K562 (cell line): ENCODE results near the gene KLHL12. TPM values are rescaled to one million over a fixed set of nuclear protein-coding genes. Genes with fewer than 3 reads are reported as not detected.

ENCODE experiments used
- ATAC-seq: fragments of 200-7000 bp; cut with Tn5 transposase; 3 replicates; pipeline ENCODE4 v1.9.1; 2020; ENCODE audit warnings: moderate library complexity
- BruUV-seq: library from RNA; stranded (reverse); fragments of 400-500 nt; replicated peaks from 2 replicates; lab custom pipeline; 2021; lab: Mats Ljungman, UMichigan
- CTCF ChIA-PET: fragments of 300-600 bp; formaldehyde crosslinking; extraction: SDS; loops from one replicate; lab custom pipeline; 2021; ENCODE audit warnings: low intra/inter-chr PET ratio; lab: Yijun Ruan, JAX
- POLR2A ChIA-PET: fragments of 300-600, 350-650 bp; sonication (Branson Sonifier 250); formaldehyde crosslinking; extraction: SDS; loops from one replicate; lab custom pipeline; 2021; ENCODE audit warnings: antibody characterized with exemption, inconsistent platforms; lab: Yijun Ruan, JAX
- DNase-seq, 4 experiments: peaks; one replicate each; pipeline versions ENCODE4 v3.0.0 to v3.0.0-alpha.2; 2011 to 2018; ENCODE audit warnings: low spot score in 3 of 4, mixed read lengths in 3 of 4; ENCODE audit errors: extremely low read depth in 1 of 4
- FAIRE-seq: peaks from 2 replicates; lab custom pipeline; 2011; peaks lifted over from hg19 to GRCh38; lab: Jason Lieb, UNC
- H2AFZ ChIP-seq: 2 replicates; pipeline ENCODE4 v1.6.0; 2011; ENCODE audit warnings: low read depth, low read length, control low read depth, inconsistent platforms
- H3K27ac ChIP-seq: fragments of 200-600 bp; 3 replicates; pipeline ENCODE4 v1.8.0; 2011; ENCODE audit warnings: low read depth, mild to moderate bottlenecking, control low read depth, inconsistent platforms, low read length, moderate library complexity, mixed read lengths; ENCODE audit errors: extremely low read depth
- H3K27me3 ChIP-seq, 2 experiments: fragments of 300-600 bp in 1 of 2; 2 replicates in 1 of 2; 3 replicates in 1 of 2; pipeline versions ENCODE4 v1.6.0 to v1.8.0; 2011; ENCODE audit warnings: inconsistent platforms in 2 of 2, low read length in 2 of 2, mild to moderate bottlenecking in 1 of 2, mixed read lengths in 1 of 2, moderate library complexity in 1 of 2; ENCODE audit not compliant: control insufficient read depth in 2 of 2, insufficient read depth in 2 of 2
- H3K36me3 ChIP-seq: fragments of 300-600 bp; 3 replicates; pipeline ENCODE4 v1.8.0; 2011; ENCODE audit warnings: mild to moderate bottlenecking, low read length, inconsistent platforms; ENCODE audit not compliant: control insufficient read depth, insufficient read depth
- H3K4me1 ChIP-seq, 2 experiments: fragments of 200-600 bp in 1 of 2; replicated peaks in 1 of 2; 2 replicates in 1 of 2; 3 replicates in 1 of 2; pipeline versions ENCODE4 v1.5.1 to v1.8.0; 2011; ENCODE audit warnings: inconsistent platforms in 2 of 2, low read length in 2 of 2, mild to moderate bottlenecking in 1 of 2, mixed read lengths in 1 of 2, moderate library complexity in 1 of 2; ENCODE audit not compliant: control insufficient read depth in 2 of 2, insufficient read depth in 2 of 2
- H3K4me2 ChIP-seq: 2 replicates; pipeline ENCODE4 v1.6.1; 2011; ENCODE audit warnings: low read length, control low read depth, inconsistent platforms, mixed read lengths; ENCODE audit not compliant: insufficient read depth
- H3K4me3 ChIP-seq: fragments of 200-600 bp; sonication (generic), shearing (Covaris generic); 2 replicates; pipeline ENCODE4 v1.5.1; 2016; ENCODE audit warnings: control low read depth, inconsistent platforms
- H3K79me2 ChIP-seq: fragments of 200-600 bp; 3 replicates; pipeline ENCODE4 v1.8.0; 2011; ENCODE audit warnings: low read length, inconsistent platforms; ENCODE audit not compliant: control insufficient read depth, insufficient read depth
- H3K9ac ChIP-seq, 2 experiments: 2 replicates each; pipeline versions ENCODE4 v1.6.0 to v1.6.1; 2011; ENCODE audit warnings: low read depth in 2 of 2, low read length in 2 of 2, control low read depth in 1 of 2, inconsistent platforms in 1 of 2, mild to moderate bottlenecking in 1 of 2, mixed read lengths in 1 of 2; ENCODE audit not compliant: insufficient read depth in 1 of 2
- H3K9me1 ChIP-seq: one replicate; pipeline ENCODE4 v1.6.0; 2011; ENCODE audit warnings: inconsistent platforms, mild to moderate bottlenecking, low read length, moderate library complexity; ENCODE audit not compliant: control insufficient read depth, insufficient read depth
- H3K9me3 ChIP-seq: replicated peaks from 2 replicates; pipeline ENCODE4 v1.5.1; 2011; ENCODE audit warnings: low read depth, low read length, inconsistent platforms; ENCODE audit not compliant: control insufficient read depth, insufficient read depth
- H4K20me1 ChIP-seq: replicated peaks from 2 replicates; pipeline ENCODE4 v1.6.1; 2011; ENCODE audit warnings: low read length, inconsistent platforms, mixed read lengths; ENCODE audit not compliant: control insufficient read depth, insufficient read depth
- CEBPB ChIP-seq: fragments of 450-650 bp; IDR thresholded peaks from 2 replicates; pipeline ENCODE4 v1.6.1; 2016; ENCODE audit warnings: missing genetic modification characterization, missing compliant biosample characterization
- CEBPG ChIP-seq, 3 experiments: fragments of 200-800 bp in 1 of 3; sonication (Bioruptor generic) in 1 of 3; sonication (generic) in 1 of 3; formaldehyde crosslinking in 1 of 3; IDR thresholded peaks in 2 of 3; conservative IDR thresholded peaks in 1 of 3; 2 replicates each; pipeline versions ENCODE4 v1.6.1 to v1.8.0; 2016 to 2022; ENCODE audit warnings: missing compliant biosample characterization in 2 of 3, missing genetic modification characterization in 2 of 3, mild to moderate bottlenecking in 1 of 3, missing genetic modification reagents in 1 of 3
- NFATC3 ChIP-seq: fragments of 450-650 bp; IDR thresholded peaks from 2 replicates; pipeline ENCODE4 v1.6.1; 2017; ENCODE audit warnings: mild to moderate bottlenecking
- WGBS: fragments of 100-300 bp; shearing (Covaris generic); methylation state at CpG from one replicate; pipeline ENCODE4 v1.1.6; 2016; ENCODE audit warnings: low coverage, mixed read lengths; ENCODE audit not compliant: insufficient coverage; ENCODE audit errors: missing lambda C conversion rate; 5-methylcytosine and 5-hydroxymethylcytosine counted together
- in situ Hi-C: fragments of 300-500 bp; cut with MboI; formaldehyde crosslinking; loops from 4 replicates; pipeline ENCODE4 v1.15.0; 2018; ENCODE audit warnings: inconsistent platforms, mixed read lengths
- intact Hi-C: fragments of 100-400 bp; cut with micrococcal nuclease; formaldehyde crosslinking; loops from 2 replicates; pipeline ENCODE4 v1.14.2; 2022
- polyA plus RNA-seq, 8 experiments: library from polyadenylated mRNA; depleted of rRNA in 4 of 8; stranded (reverse) in 5 of 8; unstranded in 3 of 8; fragments of >200 nt; fragmentation: Nextera tagmentation in 2 of 8; fragmentation: Illumina TruSeq in 1 of 8; extraction: Ambion mirVana in 2 of 8; extraction: Trizol in 1 of 8; gene quantifications; 2 replicates each; pipeline versions ENCODE4 v1.2.1 to v1.2.3, GENCODE V29; 2011 to 2014; ENCODE audit warnings: inconsistent platforms in 1 of 8, missing spikeins in 1 of 8
- total RNA-seq, 7 experiments: library from RNA; depleted of rRNA in 6 of 7; stranded (reverse); fragments of >200 nt in 6 of 7; fragmentation: Illumina TruSeq in 2 of 7; extraction: Trizol in 2 of 7; gene quantifications; 2 replicates each; pipeline versions ENCODE4 v1.2.1 to v1.2.3, GENCODE V29; 2011 to 2021; ENCODE audit warnings: low replicate concordance in 1 of 7
- TF ChIP-seq, protein P1 (sequence below): fragments of 250-450 bp; sonication (Bioruptor Pico); IDR thresholded peaks from 2 replicates; pipeline ENCODE4 v1.5.0; 2021; ENCODE audit warnings: mild to moderate bottlenecking, borderline replicate concordance

Gene KLHL12
- total and polyA plus RNA-seq, 9 of the 15 experiments (the other 6 are each of a cell fraction or from before 2014, with no cell fraction given) = 23.1 to 85.1 (median 35.0) TPM

DNA sequence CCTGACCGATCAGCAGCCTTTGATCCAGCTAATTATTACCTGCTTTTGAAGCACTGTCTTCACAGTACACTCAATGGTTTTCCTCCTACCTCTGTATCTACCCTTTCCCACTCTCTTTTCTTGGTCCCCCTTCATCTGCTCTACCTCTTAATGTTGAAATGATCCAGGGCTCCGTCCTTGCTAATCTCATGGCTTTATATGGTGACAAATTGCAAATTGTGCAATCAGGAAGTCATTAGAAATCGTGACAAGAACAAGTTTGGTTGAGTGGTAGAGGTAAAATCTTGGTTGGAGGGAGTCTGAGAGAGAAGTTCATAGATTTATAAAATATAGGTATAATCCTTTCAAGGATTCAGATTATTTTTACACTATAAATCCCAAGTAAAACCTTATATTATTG lies 49.6 kb upstream of the KLHL12 start:
- ChIA-PET POLR2A (interaction anchor here (1.1 to 1.9 kb wide), 3 partner anchors 9 to 31 kb away, joined by 3 to 8 read pairs (median 4); partner anchors contain the start of gene TMEM183A), CTCF (no interaction called here)
- TF ChIP-seq CEBPB (tag) (peak; percentile 91), CEBPG (CRISPR knock-in tag; IDR thresholded peaks at IDR 0.05) (peak; percentile 54), CEBPG (tag; conservative IDR thresholded peaks at IDR 0.05 in 1 of 2, IDR thresholded peaks at IDR 0.05 in 1 of 2) (peak; percentile 76 to 82), NFATC3 (no peak)
- TF ChIP-seq, protein P1, sequence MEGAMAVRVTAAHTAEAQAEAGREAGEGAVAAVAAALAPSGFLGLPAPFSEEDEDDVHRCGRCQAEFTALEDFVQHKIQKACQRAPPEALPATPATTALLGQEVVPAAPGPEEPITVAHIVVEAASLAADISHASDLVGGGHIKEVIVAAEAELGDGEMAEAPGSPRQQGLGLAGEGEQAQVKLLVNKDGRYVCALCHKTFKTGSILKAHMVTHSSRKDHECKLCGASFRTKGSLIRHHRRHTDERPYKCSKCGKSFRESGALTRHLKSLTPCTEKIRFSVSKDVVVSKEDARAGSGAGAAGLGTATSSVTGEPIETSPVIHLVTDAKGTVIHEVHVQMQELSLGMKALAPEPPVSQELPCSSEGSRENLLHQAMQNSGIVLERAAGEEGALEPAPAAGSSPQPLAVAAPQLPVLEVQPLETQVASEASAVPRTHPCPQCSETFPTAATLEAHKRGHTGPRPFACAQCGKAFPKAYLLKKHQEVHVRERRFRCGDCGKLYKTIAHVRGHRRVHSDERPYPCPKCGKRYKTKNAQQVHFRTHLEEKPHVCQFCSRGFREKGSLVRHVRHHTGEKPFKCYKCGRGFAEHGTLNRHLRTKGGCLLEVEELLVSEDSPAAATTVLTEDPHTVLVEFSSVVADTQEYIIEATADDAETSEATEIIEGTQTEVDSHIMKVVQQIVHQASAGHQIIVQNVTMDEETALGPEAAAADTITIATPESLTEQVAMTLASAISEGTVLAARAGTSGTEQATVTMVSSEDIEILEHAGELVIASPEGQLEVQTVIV (CRISPR knock-in tag) = no peak
- FAIRE-seq = no peak
- Histone ChIP-seq H2AFZ (no peak overlapping the region), H3K79me2 (no peaks in the 10 kb centered on the region), H4K20me1 (no peaks in the 10 kb centered on the region), H3K9ac (no peak overlapping the region), H3K9me3 (no peaks in the 10 kb centered on the region), H3K4me3 (no peak overlapping the region), H3K27me3 (peaks cover 4 to 11% of the 10 kb centered on the region in 2 experiments; a peak in 2 of 5 replicates), H3K9me1 (no peaks in the 10 kb centered on the region), H3K4me1 (peaks cover 0 to 2% of the 10 kb centered on the region in 2 experiments; a peak in 2 of 5 replicates), H3K36me3 (no peaks in the 10 kb centered on the region), H3K4me2 (no peak overlapping the region), H3K27ac (no peak overlapping the region)
- DNase-seq = no peak
- BruUV-seq = no TSS peak
- ATAC-seq = no peak
- 2% methylated on average over 3 of the region's 3 CpGs for WGBS
- in situ Hi-C loops = no loop called here
- intact Hi-C loops = no loop called here
